OCI-LY3 (cell line): ENCODE data around the gene BBS7.

Experiments
- CTCF ChIP-seq: fragments of 200-600, 300-600 bp; sonication (generic); IDR thresholded peaks from 2 replicates; pipeline ENCODE4 v1.5.1; 2014; ENCODE audit warnings: antibody characterized with exemption, low read length, low read depth
- EZH2phosphoT487 ChIP-seq: fragments of 200-600 bp; shearing (Covaris generic); IDR thresholded peaks from 2 replicates; pipeline ENCODE4 v1.6.1; 2018; ENCODE audit warnings: antibody characterized with exemption, mixed run types, low read depth

GRCh38 chr4:121838136-121838535 is 32.1 kb downstream of the BBS7 start:
- TF ChIP-seq EZH2phosphoT487 (no peak), CTCF (no peak)
